HG02973 (cell line): ENCODE measurements around the gene TOX3.

ENCODE experiments used
- ATAC-seq: cut with Tn5 transposase; IDR thresholded peaks from one replicate; pipeline ENCODE4 v1.9.1; 2021; ENCODE audit warnings: moderate library complexity; ENCODE audit not compliant: unreplicated experiment

TOX3 gene

DNA sequence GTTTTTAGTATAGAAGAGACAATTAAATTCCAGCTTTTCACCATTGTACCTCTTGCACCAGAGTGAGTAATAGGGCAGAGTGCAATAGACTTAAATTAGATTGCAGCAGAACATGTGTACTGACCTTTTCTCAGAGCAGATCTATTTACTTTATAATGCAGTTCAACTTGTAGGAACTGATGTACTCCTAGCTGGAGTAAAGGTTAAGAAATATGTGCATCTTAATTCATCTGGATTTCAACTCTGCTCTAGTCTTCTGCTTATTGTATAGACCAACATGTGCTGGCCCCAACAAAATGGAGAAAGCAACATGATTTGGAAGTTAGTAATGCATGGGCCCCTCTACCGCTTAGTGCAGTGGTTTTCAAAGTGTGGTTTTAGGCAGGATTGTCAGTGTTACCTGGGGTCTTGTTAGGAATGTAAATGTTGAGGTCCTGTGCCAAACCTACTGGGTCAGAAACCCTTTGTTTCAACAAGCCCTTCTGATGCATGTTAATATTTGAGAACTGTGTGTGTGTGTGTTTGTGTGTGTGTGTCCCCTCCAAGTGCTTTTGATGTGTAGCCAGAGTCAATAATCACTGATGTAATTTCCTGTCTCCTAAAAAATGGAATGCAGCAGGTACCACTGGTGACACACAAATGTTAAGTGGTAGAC is 138.6 kb downstream of the TOX3 start:
- ATAC-seq: no peak

DNA sequence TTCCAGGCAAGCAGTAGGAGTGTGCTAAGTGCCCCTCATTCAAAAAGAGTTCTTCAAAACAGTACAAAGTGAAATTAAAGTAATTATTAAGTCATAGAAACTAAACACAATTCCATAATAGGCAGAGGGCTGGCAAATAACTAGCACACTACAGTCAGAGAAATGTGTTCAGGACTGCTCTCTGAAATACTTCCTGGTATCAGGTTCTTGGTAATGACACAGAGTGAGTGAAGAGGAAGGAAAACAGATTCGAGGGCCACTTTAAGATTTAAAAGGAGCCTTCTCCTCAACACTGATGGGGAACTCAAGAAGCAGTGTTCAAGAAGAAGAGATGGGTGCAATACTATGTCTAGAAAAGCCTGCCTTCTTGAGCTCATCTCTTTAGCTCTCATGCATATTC is 139.2 kb downstream of the TOX3 start:
- no peak for ATAC-seq

DNA sequence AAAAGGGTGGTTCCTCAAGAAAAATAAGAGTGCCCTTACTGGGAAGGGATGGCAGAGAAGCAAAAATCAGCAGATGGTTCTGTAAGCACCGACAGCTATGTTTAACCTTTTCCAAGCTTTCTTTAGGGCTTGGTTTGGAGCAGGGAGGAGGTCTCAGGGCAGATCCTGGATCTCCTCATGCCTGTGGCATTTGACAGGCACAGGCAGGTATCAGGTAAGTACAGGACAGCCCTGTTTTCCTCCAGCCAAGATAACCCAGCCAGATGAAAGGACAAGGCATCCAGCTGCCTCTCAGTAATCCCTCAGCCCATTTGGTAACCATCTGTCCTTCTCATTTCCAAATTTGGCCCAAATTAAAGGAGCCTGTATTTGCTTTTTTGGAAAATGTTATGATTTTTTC is 141.5 kb downstream of the TOX3 start:
- no peak for ATAC-seq

DNA sequence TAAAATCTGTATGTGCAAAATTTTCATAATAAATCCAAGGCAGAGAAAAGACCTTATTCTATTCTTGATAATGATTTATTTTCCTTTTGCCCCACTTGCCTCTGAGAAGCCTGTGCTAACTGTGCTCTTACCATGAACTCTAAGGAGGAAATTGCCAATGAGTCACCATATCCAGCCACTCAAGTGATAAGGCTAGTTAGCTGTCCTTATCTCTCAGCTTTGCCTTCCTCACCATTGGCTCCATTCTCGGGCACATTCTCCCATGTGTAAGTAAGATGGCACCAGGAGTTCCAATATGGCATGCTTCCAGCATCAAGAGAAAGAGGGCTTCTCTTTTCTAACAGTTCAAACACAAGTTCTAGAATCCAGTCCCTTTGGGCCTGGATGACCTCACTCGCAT is 142.4 kb downstream of the TOX3 start:
- no peak for ATAC-seq

DNA sequence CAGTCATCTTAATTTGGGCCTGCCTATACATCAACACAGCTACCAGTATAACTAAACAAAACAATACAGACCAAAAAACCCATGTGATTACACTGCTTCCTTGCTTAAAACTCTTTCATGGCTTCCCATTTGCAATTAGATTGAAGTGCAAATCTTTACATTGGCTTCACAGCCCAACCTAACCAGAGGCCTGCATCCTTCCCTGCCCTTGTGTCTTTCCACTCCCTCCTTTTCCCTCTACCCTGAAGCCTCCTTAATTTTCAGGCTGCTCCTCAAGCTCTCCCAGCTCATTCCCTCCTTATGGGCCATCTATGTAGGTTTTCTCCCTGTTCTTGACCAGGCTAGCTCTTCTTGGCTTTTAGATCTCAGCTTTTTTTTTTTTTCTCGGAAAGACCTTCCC is 147.8 kb downstream of the TOX3 start:
- ATAC-seq: no peak

DNA sequence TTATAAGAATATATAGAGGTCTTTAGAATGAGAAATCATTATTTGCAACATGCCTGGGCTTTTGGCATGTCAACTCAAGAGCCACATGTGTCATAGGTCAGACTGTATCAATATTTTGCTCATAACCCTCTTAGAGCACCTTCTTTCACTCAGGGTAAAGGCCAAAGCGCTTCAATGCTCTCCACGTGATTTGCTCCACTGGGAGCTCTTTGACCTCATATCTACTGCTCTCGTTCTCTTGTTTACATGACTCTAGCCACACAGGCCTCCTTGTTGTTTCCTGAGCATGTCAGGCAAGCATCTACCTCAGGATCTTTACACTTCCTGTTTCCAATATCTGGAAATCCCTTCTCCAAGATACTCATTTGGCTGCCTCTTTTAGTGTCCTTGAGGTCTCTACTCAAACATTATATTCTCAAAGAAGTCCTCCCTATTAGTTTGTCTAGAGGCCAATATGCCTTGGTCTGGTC is 148.4 kb downstream of the TOX3 start:
- ATAC-seq: no peak

DNA sequence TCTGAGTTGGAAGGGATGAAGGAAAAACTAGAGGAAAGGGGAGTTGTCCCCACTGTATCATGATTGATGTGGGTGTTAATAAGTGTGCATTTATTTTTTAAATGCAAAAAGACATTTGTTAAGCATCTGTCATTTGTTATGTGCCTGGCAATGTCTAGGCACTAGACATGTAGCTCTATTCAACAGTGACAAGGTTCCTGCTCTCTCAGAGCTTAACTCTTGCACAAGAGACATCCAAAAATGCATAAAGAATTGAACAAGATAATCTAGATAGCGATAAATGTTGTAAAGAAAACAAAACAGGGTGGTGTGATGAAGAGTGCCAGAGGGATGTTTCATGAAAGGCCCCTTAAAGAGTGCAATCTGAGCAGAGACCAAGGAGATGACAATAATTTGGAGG is 148.9 kb downstream of the TOX3 start:
- no peak for ATAC-seq

DNA sequence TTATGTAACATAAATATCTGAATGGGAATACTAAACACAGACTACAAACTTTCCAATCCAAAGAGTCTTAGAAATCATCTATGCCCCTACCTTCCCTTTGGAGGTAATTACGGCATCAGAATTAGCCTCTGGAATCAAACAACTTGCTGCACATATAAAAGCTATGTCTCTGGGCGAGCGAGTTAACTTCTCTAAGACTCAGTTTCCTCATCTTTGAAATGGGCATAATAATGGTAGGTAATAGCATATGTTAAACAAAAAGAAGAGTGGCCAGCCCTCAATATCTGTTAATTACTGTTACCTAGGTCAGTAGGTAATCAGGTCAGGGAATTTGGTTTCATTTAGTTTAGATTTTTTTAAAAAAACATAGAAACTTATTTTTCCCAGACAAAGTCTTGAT is 153.5 kb downstream of the TOX3 start:
- no peak for ATAC-seq

DNA sequence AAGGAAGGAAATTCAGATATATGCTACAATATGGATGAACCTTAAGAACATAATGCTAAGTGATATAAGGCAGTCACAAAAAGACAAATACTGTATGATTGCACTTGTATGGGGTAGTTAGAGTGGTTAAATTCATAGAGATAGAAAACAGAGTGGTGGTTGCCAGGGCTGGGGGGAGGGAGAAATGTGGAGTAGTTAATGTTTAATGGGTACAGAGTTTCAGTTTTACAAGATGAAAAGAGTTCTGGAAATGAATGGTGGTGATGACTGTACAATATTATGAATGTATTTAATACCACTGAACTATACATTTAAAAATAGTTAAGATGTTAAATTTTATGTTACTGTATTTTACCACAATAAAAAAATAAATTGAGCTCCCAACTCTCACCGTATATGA is 157.9 kb downstream of the TOX3 start:
- no peak for ATAC-seq
